Measurements from ENCODE around the gene ZNF496.
"Not testable (repeated sequence)": the region's sequence is repeated elsewhere in the genome, so short reads cannot be mapped to it uniquely, and the experiment has no call there.

ZNF496 gene

DNA sequence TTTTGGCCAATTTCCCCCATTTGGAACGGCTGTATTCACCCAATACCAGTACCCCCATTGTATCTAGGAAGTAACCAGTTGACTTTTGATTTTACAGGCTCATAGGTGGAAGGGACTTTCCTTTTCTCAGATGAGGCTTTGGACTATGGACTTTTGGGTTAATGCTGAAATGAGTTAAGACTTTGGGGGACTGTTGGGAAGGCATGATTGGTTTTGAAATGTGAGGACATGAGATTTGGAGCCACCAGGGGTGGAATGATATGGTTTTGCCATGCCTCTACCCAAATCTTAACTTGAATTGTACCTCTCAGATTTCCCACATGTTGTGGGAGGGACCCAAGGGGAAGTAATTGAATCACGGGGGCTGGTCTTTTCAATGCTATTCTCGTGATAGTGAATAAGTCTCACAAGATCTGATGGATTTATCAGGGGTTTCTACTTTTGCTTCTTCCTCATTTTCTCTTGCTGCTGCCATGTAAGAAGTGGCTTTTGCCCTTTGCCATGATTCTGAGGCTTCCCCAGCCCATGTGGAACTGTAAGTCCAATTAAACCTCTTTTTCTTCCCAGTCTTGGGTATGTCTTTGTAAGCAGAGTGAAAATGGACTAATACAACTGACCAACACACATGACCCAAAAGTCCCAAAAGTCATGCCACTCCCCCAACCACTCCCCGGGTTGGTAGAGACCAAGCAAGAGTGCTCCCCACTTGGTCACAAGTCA, 35.4 kb upstream of the ZNF496 start:
- no peaks in the 10 kb centered on the region for H3K9me2 ChIP-seq (replicated peaks; ENCODE audit: control insufficient read depth, low read length)
- H3K4me3 ChIP-seq (ENCODE audit: low read length) = no peak overlapping the region
- H4K20me1 ChIP-seq (ENCODE audit: control insufficient read depth, insufficient read depth, low read depth, low read length) = no peaks in the 10 kb centered on the region
- no peak overlapping the region for H3K4me2 ChIP-seq (ENCODE audit: low read length)
- no peak overlapping the region for H3K27ac ChIP-seq (ENCODE audit: low read depth, low read length)
- no peaks in the 10 kb centered on the region for H3K79me2 ChIP-seq (ENCODE audit: control insufficient read depth, low read length)
- no peaks in the 10 kb centered on the region for H3K36me3 ChIP-seq (ENCODE audit: control insufficient read depth, low read length)
- H3K4me1 ChIP-seq (ENCODE audit: control insufficient read depth, low read length) = no peaks in the 10 kb centered on the region
- H3K9me3 ChIP-seq (ENCODE audit: control insufficient read depth, insufficient read depth, low read length) = no peaks in the 10 kb centered on the region
- TF ChIP-seq, protein P1, sequence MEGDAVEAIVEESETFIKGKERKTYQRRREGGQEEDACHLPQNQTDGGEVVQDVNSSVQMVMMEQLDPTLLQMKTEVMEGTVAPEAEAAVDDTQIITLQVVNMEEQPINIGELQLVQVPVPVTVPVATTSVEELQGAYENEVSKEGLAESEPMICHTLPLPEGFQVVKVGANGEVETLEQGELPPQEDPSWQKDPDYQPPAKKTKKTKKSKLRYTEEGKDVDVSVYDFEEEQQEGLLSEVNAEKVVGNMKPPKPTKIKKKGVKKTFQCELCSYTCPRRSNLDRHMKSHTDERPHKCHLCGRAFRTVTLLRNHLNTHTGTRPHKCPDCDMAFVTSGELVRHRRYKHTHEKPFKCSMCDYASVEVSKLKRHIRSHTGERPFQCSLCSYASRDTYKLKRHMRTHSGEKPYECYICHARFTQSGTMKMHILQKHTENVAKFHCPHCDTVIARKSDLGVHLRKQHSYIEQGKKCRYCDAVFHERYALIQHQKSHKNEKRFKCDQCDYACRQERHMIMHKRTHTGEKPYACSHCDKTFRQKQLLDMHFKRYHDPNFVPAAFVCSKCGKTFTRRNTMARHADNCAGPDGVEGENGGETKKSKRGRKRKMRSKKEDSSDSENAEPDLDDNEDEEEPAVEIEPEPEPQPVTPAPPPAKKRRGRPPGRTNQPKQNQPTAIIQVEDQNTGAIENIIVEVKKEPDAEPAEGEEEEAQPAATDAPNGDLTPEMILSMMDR (IDR thresholded peaks at IDR 0.05; ENCODE audit: low read depth, low read length, poor library complexity, severe bottlenecking) = no peak
- TF ChIP-seq EZH2phosphoT487 (IDR thresholded peaks at IDR 0.05; ENCODE audit: borderline replicate concordance, low read length) = no peak
- H3K27me3 ChIP-seq (ENCODE audit: control insufficient read depth, low read length) = peaks cover 8% of the 10 kb centered on the region; the same call in 1 of the 2 replicates
- no peaks in the 10 kb centered on the region for H3F3A ChIP-seq (ENCODE audit: control insufficient read depth, insufficient read depth)

DNA sequence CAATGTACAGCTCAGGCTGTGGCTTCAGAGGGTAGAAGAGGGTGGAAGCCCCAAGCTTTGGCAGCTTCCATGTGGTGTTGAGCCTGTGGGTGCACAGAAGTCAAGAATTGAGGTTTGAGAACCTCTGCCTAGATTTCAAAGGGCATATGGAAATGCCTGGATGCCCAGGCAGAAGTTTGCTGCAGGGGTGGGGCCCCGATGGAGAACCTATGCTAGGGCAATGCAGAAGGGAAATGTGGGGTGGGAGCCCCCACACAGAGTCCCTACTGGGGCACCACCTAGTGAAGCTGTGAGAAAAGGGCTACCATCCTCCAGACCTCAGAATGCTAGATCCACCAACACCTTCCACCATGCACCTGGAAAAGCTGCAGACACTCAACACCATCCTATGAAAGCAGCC, 34.7 kb upstream of the ZNF496 start:
- H3K4me3 ChIP-seq (ENCODE audit: low read length); H3K4me2 ChIP-seq (ENCODE audit: low read length); H3K27ac ChIP-seq (ENCODE audit: low read depth, low read length); H3K36me3 ChIP-seq (ENCODE audit: control insufficient read depth, low read length); H3K9me2 ChIP-seq (replicated peaks; ENCODE audit: control insufficient read depth, low read length); H3F3A ChIP-seq (ENCODE audit: control insufficient read depth, insufficient read depth); H4K20me1 ChIP-seq (ENCODE audit: control insufficient read depth, insufficient read depth, low read depth, low read length); H3K27me3 ChIP-seq (ENCODE audit: control insufficient read depth, low read length); H3K4me1 ChIP-seq (ENCODE audit: control insufficient read depth, low read length); H3K9me3 ChIP-seq (ENCODE audit: control insufficient read depth, insufficient read depth, low read length); H3K79me2 ChIP-seq (ENCODE audit: control insufficient read depth, low read length): not testable (repeated sequence)

DNA sequence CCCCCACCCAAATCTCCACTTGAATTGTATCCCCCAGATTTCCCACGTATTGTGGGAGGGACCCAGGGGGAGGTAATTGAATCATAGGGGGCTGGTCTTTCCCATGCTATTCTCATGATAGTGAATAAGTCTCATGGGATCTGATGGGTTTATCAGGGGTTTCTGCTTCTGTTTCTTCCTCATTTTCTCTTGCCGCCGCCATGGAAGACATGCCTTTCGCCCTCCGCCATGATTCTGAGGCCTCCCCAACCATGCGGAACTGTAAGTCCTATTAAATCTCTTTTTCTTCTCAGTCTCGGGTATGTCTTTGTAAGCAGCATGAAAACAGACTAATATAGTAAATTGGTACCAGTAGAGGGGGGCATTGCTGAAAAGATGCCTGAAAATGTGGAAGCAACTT, 33.4 kb upstream of the ZNF496 start:
- no peaks in the 10 kb centered on the region for H4K20me1 ChIP-seq (ENCODE audit: control insufficient read depth, insufficient read depth, low read depth, low read length)
- no peaks in the 10 kb centered on the region for H3K36me3 ChIP-seq (ENCODE audit: control insufficient read depth, low read length)
- no peak overlapping the region for H3K27ac ChIP-seq (ENCODE audit: low read depth, low read length)
- H3F3A ChIP-seq (ENCODE audit: control insufficient read depth, insufficient read depth) = no peaks in the 10 kb centered on the region
- H3K4me3 ChIP-seq (ENCODE audit: low read length) = no peak overlapping the region
- no peaks in the 10 kb centered on the region for H3K9me2 ChIP-seq (replicated peaks; ENCODE audit: control insufficient read depth, low read length)
- no peak overlapping the region for H3K4me2 ChIP-seq (ENCODE audit: low read length)
- H3K79me2 ChIP-seq (ENCODE audit: control insufficient read depth, low read length) = no peaks in the 10 kb centered on the region
- TF ChIP-seq, protein P1 (IDR thresholded peaks at IDR 0.05; ENCODE audit: low read depth, low read length, poor library complexity, severe bottlenecking) = no peak
- no peak for TF ChIP-seq EZH2phosphoT487 (IDR thresholded peaks at IDR 0.05; ENCODE audit: borderline replicate concordance, low read length)
- no peaks in the 10 kb centered on the region for H3K4me1 ChIP-seq (ENCODE audit: control insufficient read depth, low read length)
- no peaks in the 10 kb centered on the region for H3K9me3 ChIP-seq (ENCODE audit: control insufficient read depth, insufficient read depth, low read length)
- H3K27me3 ChIP-seq (ENCODE audit: control insufficient read depth, low read length) = peaks cover 9% of the 10 kb centered on the region; the same call in 1 of the 2 replicates

DNA sequence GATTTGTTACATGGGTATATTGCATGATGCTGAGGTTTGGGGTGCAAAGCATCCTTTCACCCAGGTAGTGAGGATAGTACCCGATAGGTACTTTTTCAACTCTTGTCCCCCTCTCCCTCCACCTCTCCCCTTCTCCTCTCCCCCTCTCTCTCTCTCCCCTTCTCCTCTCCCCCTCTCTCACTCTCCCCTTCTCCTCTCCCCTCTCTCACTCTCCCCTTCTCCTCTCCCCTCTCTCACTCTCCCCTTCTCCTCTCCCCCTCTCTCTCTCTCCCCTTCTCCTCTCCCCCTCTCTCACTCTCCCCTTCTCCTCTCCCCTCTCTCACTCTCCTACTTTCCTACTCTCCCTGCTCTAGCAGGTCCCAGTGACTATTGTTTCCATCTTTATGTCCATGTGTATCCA, 31.3 kb upstream of the ZNF496 start:
- not testable (repeated sequence) for H3K79me2 ChIP-seq (ENCODE audit: control insufficient read depth, low read length); H3K4me2 ChIP-seq (ENCODE audit: low read length); H3K9me3 ChIP-seq (ENCODE audit: control insufficient read depth, insufficient read depth, low read length); H3K27ac ChIP-seq (ENCODE audit: low read depth, low read length); H4K20me1 ChIP-seq (ENCODE audit: control insufficient read depth, insufficient read depth, low read depth, low read length); H3K4me1 ChIP-seq (ENCODE audit: control insufficient read depth, low read length); H3K9me2 ChIP-seq (replicated peaks; ENCODE audit: control insufficient read depth, low read length); H3K4me3 ChIP-seq (ENCODE audit: low read length); H3K36me3 ChIP-seq (ENCODE audit: control insufficient read depth, low read length); H3K27me3 ChIP-seq (ENCODE audit: control insufficient read depth, low read length); H3F3A ChIP-seq (ENCODE audit: control insufficient read depth, insufficient read depth)

All from DOHH2 (cell line).